ENCODE measurements around the gene RETREG1.

The RETREG1 gene

GRCh38 chr5:16531063-16531648 is 85.6 kb downstream of the RETREG1 start:
- TF ChIP-seq CTCF (IDR thresholded peaks at IDR 0.05; ENCODE audit: low read depth, low read length, missing control alignments): no peak
- no peak overlapping the region for H3K4me3 ChIP-seq (ENCODE audit: low read depth, low read length)
- in situ Hi-C loops (cut with HindIII; ENCODE audit: low sequenced_read_pairs): loop anchor here (25.0 kb wide), 1 partner anchor 1206 kb away; no protein-coding TSS in a partner anchor
- no peak for DNase-seq (ENCODE audit: low read depth)

GRCh38 chr5:16529306-16529705 is 87.5 kb downstream of the RETREG1 start:
- no peak overlapping the region for H3K4me3 ChIP-seq (ENCODE audit: low read depth, low read length)
- in situ Hi-C loops (cut with HindIII; ENCODE audit: low sequenced_read_pairs): loop anchor here (25.0 kb wide), 1 partner anchor 1208 kb away; no protein-coding TSS in a partner anchor
- TF ChIP-seq CTCF (IDR thresholded peaks at IDR 0.05; ENCODE audit: low read depth, low read length, missing control alignments): no peak
- DNase-seq (ENCODE audit: low read depth): no peak

- no peak for TF ChIP-seq CTCF (IDR thresholded peaks at IDR 0.05; ENCODE audit: low read depth, low read length, missing control alignments)
- no peak overlapping the region for H3K4me3 ChIP-seq (ENCODE audit: low read depth, low read length)
- in situ Hi-C loops (cut with HindIII; ENCODE audit: low sequenced_read_pairs): loop anchor here (25.0 kb wide), 1 partner anchor 1209 kb away; no protein-coding TSS in a partner anchor
- no peak for DNase-seq (ENCODE audit: low read depth)
These were observed 88.3 kb downstream of the RETREG1 start for GRCh38 chr5:16528382-16529110.

- TF ChIP-seq CTCF (IDR thresholded peaks at IDR 0.05; ENCODE audit: low read depth, low read length, missing control alignments): no peak
- in situ Hi-C loops (cut with HindIII; ENCODE audit: low sequenced_read_pairs): loop anchor here (25.0 kb wide), 1 partner anchor 1212 kb away; no protein-coding TSS in a partner anchor
- no peak for DNase-seq (ENCODE audit: low read depth)
- H3K4me3 ChIP-seq (ENCODE audit: low read depth, low read length): no peak overlapping the region
These were observed 91.1 kb downstream of the RETREG1 start for GRCh38 chr5:16525651-16526050.

GRCh38 chr5:16524286-16524685 is 92.5 kb downstream of the RETREG1 start:
- H3K4me3 ChIP-seq (ENCODE audit: low read depth, low read length): no peak overlapping the region
- no peak for TF ChIP-seq CTCF (IDR thresholded peaks at IDR 0.05; ENCODE audit: low read depth, low read length, missing control alignments)
- no peak for DNase-seq (ENCODE audit: low read depth)
- in situ Hi-C loops (cut with HindIII; ENCODE audit: low sequenced_read_pairs): no loop called here

GRCh38 chr5:16521521-16522483 is 95.0 kb downstream of the RETREG1 start:
- no peak for TF ChIP-seq CTCF (IDR thresholded peaks at IDR 0.05; ENCODE audit: low read depth, low read length, missing control alignments)
- in situ Hi-C loops (cut with HindIII; ENCODE audit: low sequenced_read_pairs): no loop called here
- DNase-seq (ENCODE audit: low read depth): no peak
- no peak overlapping the region for H3K4me3 ChIP-seq (ENCODE audit: low read depth, low read length)

Measured in astrocyte of the cerebellum (primary cell).